ENCODE data around the gene TMEM182. TPM values are rescaled to one million over a fixed set of nuclear protein-coding genes. Genes with fewer than 3 reads are reported as not detected.

TMEM182 gene
- total RNA-seq, 2 experiments from 2014 or later: 2.5 to 4.1 TPM

DNA sequence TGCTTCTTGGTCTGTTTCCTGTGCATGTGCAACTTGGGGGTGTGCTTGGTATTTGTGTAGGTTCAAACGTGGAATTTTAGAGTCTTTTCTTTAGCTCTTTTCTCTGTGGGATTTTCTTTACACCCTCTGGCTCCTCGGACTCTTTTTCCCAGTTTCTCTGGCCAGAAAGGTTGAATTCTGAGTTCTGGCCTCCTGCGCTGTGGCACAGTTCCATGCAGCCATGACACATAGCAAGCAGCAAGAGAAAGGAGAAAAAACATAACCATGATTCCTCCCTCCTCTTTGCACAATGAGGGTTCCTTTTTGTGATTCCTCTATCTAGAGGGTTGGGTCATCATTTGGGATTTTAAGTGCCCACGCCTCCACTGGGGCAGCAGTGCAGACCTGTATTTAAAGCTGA is 33.8 kb downstream of the TMEM182 start:
- Mint-ChIP-seq H3K4me1 (no peaks in the 10 kb centered on the region), H3K27me3 (no peaks in the 10 kb centered on the region), H3K27ac (no peak overlapping the region), H3K9me3 (peaks cover 16% of the 10 kb centered on the region), H3K36me3 (ENCODE audit: low read depth) (peaks cover 17% of the 10 kb centered on the region), H3K4me3 (no peak overlapping the region)
- ChIA-PET CTCF (no interaction called here), POLR2A (no interaction called here)
- no peak for DNase-seq

DNA sequence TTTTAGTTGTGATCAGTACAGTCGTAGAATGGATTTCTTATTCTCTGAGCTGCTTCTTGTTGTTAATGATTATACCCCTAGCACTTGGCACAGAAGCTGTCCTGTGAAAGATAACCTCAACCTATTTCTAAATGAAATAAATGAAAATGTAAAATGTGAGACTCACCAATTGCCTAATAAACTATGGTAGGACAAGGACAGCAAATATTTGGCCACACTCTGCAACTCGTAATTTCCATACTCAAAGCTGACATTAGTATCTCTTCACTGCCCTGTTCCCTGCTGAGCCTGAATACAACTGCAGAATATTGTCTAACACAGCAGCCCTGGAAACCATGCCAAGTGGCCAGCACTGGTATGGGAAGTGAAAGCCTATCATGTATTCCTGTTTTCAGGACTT is 34.5 kb downstream of the TMEM182 start:
- no peak for DNase-seq
- ChIA-PET CTCF (interaction anchor here (1.4 kb wide), 1 partner anchor 10 kb away, joined by 4 read pairs; no protein-coding TSS in a partner anchor), POLR2A (no interaction called here)
- H3K27ac Mint-ChIP-seq: no peak overlapping the region
- peaks cover 22% of the 10 kb centered on the region for H3K36me3 Mint-ChIP-seq (ENCODE audit: low read depth)
- H3K4me1 Mint-ChIP-seq: no peaks in the 10 kb centered on the region
- H3K9me3 Mint-ChIP-seq: peaks cover 23% of the 10 kb centered on the region
- no peak overlapping the region for H3K4me3 Mint-ChIP-seq
- H3K27me3 Mint-ChIP-seq: no peaks in the 10 kb centered on the region

DNA sequence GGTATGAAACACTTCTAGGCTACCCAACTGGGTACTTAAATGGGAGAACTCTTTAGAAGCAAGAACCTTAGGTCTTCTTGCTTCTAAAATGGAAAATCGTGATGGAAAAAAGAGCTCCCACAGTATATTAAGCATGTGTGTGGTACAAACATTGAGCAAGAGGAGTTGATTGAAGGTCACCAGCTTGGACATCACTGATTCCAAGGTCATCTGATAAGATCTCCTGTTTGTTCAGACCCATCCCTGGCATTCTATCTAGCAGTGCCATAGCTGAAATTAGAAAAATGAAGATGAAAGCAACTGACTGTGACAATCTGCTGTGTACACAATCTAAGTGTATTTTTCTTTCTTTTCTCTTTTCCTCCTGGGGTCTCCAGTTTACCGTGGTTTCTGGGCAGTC is 35.7 kb downstream of the TMEM182 start:
- H3K27me3 Mint-ChIP-seq: no peaks in the 10 kb centered on the region
- ChIA-PET CTCF (interaction anchor here (1.4 kb wide), 1 partner anchor 11 kb away, joined by 4 read pairs; no protein-coding TSS in a partner anchor), POLR2A (no interaction called here)
- peaks cover 33% of the 10 kb centered on the region for H3K9me3 Mint-ChIP-seq
- no peak overlapping the region for H3K4me3 Mint-ChIP-seq
- H3K4me1 Mint-ChIP-seq: peaks cover 2% of the 10 kb centered on the region
- H3K27ac Mint-ChIP-seq: no peak overlapping the region
- peaks cover 32% of the 10 kb centered on the region for H3K36me3 Mint-ChIP-seq (ENCODE audit: low read depth)
- no peak for DNase-seq

DNA sequence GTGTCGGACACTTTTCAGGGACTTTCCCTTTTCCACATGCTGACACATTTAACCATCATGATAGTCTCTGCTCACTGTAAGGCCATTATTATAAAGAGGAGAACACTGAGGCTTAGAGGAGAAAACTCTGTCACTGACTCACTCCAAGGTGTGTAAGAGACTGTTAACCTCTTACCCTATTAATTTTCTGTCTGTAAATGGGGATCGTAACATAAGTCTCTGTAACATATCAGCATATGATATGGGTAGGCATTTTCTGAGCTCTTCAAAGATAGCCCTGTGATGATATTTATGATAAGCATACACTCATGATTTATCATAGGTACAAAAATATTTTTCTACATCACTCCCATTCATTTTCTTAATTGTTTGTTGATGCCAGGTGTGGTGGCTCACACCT is 36.4 kb downstream of the TMEM182 start:
- Mint-ChIP-seq H3K4me1 (peaks cover 7% of the 10 kb centered on the region), H3K36me3 (ENCODE audit: low read depth) (peaks cover 38% of the 10 kb centered on the region), H3K4me3 (no peak overlapping the region), H3K27ac (no peak overlapping the region), H3K27me3 (no peaks in the 10 kb centered on the region), H3K9me3 (peaks cover 36% of the 10 kb centered on the region)
- POLR2A ChIA-PET: no interaction called here
- DNase-seq: no peak
- CTCF ChIA-PET: no interaction called here

DNA sequence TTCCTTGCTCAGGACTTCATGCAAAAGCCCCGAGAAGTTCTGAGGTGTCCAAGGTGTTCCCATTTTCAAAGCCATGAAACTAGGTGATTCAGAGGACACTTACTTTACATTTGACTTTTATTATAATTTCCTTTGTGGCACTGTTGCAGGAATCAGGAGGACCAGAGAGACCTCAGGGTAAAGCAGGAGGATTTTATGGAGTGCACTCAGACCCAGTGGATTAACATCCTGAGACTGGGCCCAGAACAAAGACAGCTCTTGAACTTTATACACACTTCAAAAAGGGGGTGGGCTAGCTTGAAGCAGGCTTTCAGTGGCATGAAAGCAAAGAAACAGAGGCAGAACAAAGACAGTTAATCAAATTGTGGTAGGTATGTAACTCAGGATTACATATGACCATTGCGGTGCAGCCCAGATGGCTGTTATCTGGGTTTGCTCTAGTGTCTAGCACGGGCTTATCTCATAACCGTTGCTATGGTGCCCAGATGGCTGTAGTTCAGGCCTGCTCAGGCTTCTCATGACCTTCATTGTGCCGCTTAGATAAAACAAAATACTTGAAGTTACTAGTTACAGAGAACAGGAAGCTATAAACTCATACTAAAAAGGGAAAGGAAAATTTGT is 39.4 kb downstream of the TMEM182 start:
- no peaks in the 10 kb centered on the region for H3K27me3 Mint-ChIP-seq
- ChIA-PET POLR2A (no interaction called here), CTCF (interaction anchor here (1.5 kb wide), 1 partner anchor 36 kb away, joined by 3 read pairs; no protein-coding TSS in a partner anchor)
- H3K9me3 Mint-ChIP-seq: peaks cover 36% of the 10 kb centered on the region
- no peak overlapping the region for H3K27ac Mint-ChIP-seq
- DNase-seq: no peak
- H3K4me3 Mint-ChIP-seq: no peak overlapping the region
- H3K36me3 Mint-ChIP-seq (ENCODE audit: low read depth): peaks cover 40% of the 10 kb centered on the region
- peaks cover 22% of the 10 kb centered on the region for H3K4me1 Mint-ChIP-seq

DNA sequence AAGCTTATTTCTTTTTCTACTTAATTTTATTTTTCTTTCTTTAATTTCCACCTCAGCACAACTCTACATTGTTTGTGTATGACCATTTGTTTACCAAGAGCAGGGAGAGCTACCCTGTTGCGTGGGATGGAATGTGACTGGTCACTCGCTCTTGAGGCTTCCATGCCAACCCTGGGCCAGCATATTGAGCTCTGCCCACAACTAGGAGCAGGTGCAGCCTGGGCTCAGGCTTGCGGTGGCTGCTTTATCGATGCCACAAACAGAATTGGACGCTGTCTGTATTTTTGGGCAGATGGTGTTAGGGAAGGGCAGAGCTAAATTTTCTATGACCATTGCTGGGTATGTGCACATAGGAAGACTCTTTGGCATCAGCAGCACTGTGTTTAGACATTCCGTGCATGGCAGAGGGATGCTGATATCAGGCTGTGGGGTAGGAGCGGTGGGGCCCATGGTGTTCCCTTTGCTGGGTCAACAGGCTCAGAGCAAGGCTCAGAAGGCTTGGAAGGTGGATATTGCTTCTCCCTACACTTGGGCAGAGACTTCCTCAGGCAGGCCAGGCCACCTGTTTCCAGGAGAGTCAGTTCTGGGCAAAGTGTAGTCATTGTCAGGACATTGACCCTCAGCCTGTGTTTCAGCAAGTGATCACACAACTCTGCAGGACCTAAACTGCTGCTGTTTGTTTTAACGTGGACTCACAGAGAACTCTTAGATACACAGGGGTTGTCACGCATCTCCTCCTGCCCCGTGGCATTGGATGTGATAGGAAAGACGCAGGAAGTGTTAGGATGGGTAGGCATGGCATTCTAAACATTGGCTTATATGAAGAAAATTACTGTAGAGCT is 40.2 kb downstream of the TMEM182 start:
- H3K4me3 Mint-ChIP-seq: no peak overlapping the region
- H3K4me1 Mint-ChIP-seq: peaks cover 22% of the 10 kb centered on the region
- ChIA-PET POLR2A (no interaction called here), CTCF (interaction anchor here (1.5 kb wide), 1 partner anchor 36 kb away, joined by 3 read pairs; no protein-coding TSS in a partner anchor)
- peaks cover under 1% of the 10 kb centered on the region for H3K27me3 Mint-ChIP-seq
- DNase-seq: no peak
- H3K27ac Mint-ChIP-seq: no peak overlapping the region
- peaks cover 40% of the 10 kb centered on the region for H3K36me3 Mint-ChIP-seq (ENCODE audit: low read depth)
- H3K9me3 Mint-ChIP-seq: peaks cover 36% of the 10 kb centered on the region

DNA sequence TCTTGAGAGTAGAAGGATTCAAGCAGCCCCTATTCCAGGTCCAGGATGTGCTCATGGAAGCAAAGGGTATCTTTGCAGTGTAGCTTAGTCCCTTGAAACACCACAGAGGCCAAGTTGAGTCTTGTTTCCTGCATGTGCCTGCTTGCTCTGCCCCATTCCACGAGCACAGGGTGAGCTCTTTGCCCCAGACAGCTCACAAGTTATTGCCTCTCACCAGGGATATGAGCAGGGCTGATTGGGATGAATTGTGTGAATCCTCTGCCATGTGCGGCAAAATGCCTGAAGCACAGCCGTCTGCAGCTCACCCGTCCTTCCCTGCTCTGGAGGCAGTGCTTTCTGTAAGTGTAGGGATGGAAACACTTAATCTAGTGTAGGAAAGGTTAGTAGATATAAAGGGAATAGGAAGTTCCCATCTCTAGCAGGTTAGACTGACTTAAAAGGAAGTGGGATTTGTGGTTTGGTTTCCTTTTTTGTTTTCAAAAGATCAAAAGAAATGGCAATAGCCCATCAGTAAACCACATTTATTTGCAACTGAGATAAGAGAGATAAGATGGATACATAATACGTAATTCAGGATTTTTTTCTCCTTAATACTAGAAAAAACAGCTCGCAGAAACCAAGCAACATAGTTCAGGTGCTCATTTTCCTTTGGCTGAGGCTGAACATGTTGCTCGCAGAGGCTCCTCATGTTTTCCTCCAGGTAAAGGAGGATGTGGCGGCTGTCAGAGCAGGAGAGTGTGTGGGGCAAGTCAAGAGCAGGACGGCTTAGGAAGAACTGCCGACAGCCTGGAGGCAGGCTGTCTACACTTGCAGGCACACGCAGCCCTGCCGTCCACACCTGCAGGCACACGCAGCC is 41.4 kb downstream of the TMEM182 start:
- Mint-ChIP-seq H3K27ac (peak overlapping the region; percentile 15), H3K4me3 (no peak overlapping the region), H3K9me3 (peaks cover 36% of the 10 kb centered on the region), H3K27me3 (peaks cover 2% of the 10 kb centered on the region), H3K36me3 (ENCODE audit: low read depth) (peaks cover 40% of the 10 kb centered on the region), H3K4me1 (peaks cover 22% of the 10 kb centered on the region)
- peak; percentile 8 for DNase-seq
- ChIA-PET POLR2A (no interaction called here), CTCF (interaction anchor here (1.5 kb wide), 1 partner anchor 38 kb away, joined by 3 read pairs; no protein-coding TSS in a partner anchor)

DNA sequence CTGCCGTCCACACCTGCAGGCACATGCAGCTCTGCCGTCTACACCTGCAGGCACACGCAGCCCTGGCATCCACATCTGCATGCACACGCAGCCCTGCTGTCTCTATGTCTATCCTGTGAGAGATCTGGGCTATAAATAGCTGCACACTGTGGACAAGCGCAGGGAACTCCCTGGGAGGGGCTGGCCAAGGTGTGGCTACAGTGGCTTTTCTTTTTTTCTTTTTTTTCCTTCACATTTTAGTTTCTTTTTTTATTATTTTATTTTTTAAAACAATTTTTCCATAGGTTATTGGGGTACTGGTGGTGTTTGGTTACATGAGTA is 42.0 kb downstream of the TMEM182 start:
- no peak overlapping the region for H3K27ac Mint-ChIP-seq
- peaks cover 22% of the 10 kb centered on the region for H3K4me1 Mint-ChIP-seq
- H3K9me3 Mint-ChIP-seq: peaks cover 36% of the 10 kb centered on the region
- no peak for DNase-seq
- ChIA-PET CTCF (no interaction called here), POLR2A (no interaction called here)
- H3K36me3 Mint-ChIP-seq (ENCODE audit: low read depth): peaks cover 40% of the 10 kb centered on the region
- H3K4me3 Mint-ChIP-seq: no peak overlapping the region
- H3K27me3 Mint-ChIP-seq: peaks cover 2% of the 10 kb centered on the region

DNA sequence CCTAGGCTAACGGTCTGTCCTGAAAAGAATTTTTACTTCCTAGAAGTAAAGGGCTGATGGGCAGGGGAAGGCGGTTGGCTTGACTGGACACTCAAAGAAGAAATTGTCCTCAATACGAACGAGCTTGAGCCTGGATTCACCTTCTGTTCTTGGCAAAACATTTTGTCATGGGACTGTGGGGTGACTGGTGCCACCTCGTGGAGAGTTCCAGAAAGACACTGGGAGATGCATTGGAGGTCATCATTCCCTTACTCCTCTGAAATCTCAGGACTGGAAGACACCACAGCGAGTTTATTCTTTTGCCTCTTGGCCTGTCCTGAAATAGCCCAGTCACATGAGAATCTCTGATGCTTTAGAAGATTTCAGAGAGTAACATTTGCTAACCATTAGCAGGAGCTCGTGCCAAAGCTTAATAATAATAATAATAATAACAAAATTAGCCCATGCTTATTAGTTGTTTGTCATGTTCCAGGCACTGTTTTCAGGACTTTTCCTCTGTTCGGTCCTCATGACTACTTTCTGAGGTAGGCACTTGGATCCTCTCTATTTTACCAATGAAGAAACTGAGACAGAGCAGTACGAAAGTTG is 44.5 kb downstream of the TMEM182 start:
- peaks cover 2% of the 10 kb centered on the region for H3K27me3 Mint-ChIP-seq

DNA sequence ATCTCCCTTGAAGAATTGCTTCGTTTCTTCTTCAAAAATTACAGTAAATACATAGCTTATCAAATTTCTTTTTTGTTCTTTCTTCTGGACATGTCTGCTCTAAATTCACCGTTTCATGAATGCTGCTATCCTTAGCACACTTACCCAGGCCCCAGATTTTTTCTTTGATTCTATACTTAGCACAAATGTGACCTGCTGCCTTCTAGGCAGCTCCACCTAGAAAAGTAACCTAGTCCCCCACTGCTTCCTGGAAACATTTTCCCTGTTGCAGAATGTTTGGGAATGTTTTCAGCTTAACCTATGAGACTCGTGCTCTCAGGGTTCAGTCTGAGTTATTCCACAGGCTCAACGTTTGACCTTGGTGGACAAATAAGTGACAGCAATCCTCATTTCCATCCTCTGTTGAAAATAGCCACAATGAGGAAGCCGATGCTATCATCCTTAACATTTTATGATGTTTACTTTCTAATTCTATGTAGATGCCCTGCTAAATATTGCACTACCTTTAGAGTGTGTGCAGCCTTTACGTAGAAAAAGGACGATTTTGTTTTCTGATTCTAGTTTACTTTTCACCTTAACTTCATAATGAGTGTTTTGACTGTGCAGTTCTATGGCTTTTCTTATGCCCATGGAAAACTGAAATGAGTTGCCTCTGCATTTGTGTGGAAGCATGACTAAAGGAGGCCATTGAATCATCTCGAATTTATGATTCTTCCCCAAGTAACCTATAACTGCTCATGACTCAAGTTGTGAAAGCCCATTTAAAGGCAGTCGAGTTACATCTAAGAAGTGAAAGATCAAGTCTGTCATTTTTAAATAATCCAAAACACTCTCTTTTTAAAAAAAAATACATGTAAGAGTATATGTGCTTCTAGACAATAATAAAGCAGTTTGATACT is 47.7 kb downstream of the TMEM182 start:
- peaks cover 2% of the 10 kb centered on the region for H3K27me3 Mint-ChIP-seq
- ChIA-PET POLR2A (no interaction called here), CTCF (interaction anchor here (0.8 kb wide), 1 partner anchor 17 kb away, joined by 3 read pairs; no protein-coding TSS in a partner anchor)
- no peak overlapping the region for H3K4me3 Mint-ChIP-seq
- H3K27ac Mint-ChIP-seq: no peak overlapping the region
- peaks cover under 1% of the 10 kb centered on the region for H3K4me1 Mint-ChIP-seq
- no peak for DNase-seq
- H3K9me3 Mint-ChIP-seq: no peaks in the 10 kb centered on the region
- H3K36me3 Mint-ChIP-seq (ENCODE audit: low read depth): no peaks in the 10 kb centered on the region

More for the DNA sequence above, 44.5 kb downstream of the TMEM182 start:
- ChIA-PET CTCF (interaction anchor here (0.7 to 1.4 kb wide), 2 partner anchors 15 to 54 kb away, joined by 3 read pairs; no protein-coding TSS in a partner anchor), POLR2A (no interaction called here)
- DNase-seq: peak; percentile 55
- H3K36me3 Mint-ChIP-seq (ENCODE audit: low read depth): peaks cover 18% of the 10 kb centered on the region
- H3K4me3 Mint-ChIP-seq: no peak overlapping the region
- H3K9me3 Mint-ChIP-seq: peaks cover 13% of the 10 kb centered on the region
- no peak overlapping the region for H3K27ac Mint-ChIP-seq
- peaks cover 22% of the 10 kb centered on the region for H3K4me1 Mint-ChIP-seq

DNA sequence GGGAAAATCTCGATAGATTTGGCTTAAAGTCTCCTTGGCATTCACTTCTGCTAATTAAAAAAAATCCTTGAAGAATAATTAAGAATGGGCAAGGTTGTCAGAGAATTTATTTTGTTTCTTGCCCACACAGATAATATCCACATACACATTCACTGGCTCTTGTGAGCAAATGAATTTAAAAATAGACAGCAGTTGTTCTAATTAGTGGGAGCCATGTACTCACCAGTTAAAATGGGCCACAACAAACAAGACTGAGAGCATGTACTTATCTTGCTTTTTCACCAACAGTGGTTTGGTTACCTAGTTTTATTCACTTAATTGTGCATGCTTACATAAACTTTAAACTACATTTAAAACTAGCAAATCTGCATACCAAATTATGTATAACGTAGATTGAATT is 53.5 kb downstream of the TMEM182 start:
- Mint-ChIP-seq H3K4me1 (no peaks in the 10 kb centered on the region), H3K9me3 (no peaks in the 10 kb centered on the region), H3K36me3 (ENCODE audit: low read depth) (no peaks in the 10 kb centered on the region), H3K4me3 (no peak overlapping the region), H3K27ac (no peak overlapping the region), H3K27me3 (no peaks in the 10 kb centered on the region)
- CTCF ChIA-PET: no interaction called here
- DNase-seq: no peak
- POLR2A ChIA-PET: no interaction called here

DNA sequence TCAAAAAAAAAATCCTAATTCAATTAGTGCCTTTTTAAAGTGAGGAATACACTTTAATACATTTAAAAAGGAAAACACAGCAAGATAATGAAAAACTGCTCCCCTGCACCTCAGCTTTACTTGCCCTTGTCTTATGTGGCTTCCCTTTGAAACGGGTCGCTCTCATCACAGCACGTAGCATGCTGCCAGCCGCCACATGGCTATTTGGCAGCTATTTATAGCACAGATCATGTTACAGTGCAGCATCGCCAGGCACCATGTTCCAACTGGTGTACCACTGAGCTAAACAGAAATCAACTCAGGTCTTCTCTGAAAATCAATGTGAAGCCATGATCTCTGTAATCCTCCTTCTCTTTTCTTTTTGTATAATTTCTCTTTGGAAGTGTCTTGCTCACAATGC is 65.1 kb downstream of the TMEM182 start:
- Mint-ChIP-seq H3K9me3 (no peaks in the 10 kb centered on the region), H3K4me3 (no peak overlapping the region), H3K27me3 (no peaks in the 10 kb centered on the region), H3K27ac (no peak overlapping the region), H3K4me1 (no peaks in the 10 kb centered on the region), H3K36me3 (ENCODE audit: low read depth) (no peaks in the 10 kb centered on the region)
- no peak for DNase-seq
- ChIA-PET POLR2A (no interaction called here), CTCF (interaction anchor here (0.5 to 1.0 kb wide), 2 partner anchors 14 to 161 kb away, joined by 3 to 5 read pairs; no protein-coding TSS in a partner anchor)

Data from activated CD4-positive, alpha-beta T cell treated with anti-CD3 and anti-CD28 coated beads, Interleukin-2, amount 10 ng/mL, durations not matched to agents 7 days and 5 days (primary cell).